Kidney (tissue), 14 donors: ENCODE data around the gene SGCD. TPM values are rescaled to one million over a fixed set of nuclear protein-coding genes. Genes with fewer than 3 reads are reported as not detected.

Experiments
- DNase-seq, 5 donors: peaks; one replicate each; pipeline ENCODE4 v3.0.0-alpha.2; 2013 to 2020
- FAIRE-seq: peaks from 2 replicates; lab custom pipeline; 2012; peaks lifted over from hg19 to GRCh38; lab: Jason Lieb, UNC
- H3K27ac ChIP-seq, 2 donors: one replicate each; pipeline ENCODE4 v1.7.0; 2013; ENCODE audit warnings: low read depth in 2 of 2, low read length in 2 of 2, inconsistent platforms in 1 of 2
- H3K27me3 ChIP-seq: one replicate; pipeline ENCODE4 v1.7.1; 2013; ENCODE audit warnings: low read length, inconsistent platforms; ENCODE audit not compliant: control insufficient read depth, insufficient read depth
- H3K36me3 ChIP-seq, 3 donors: one replicate each; pipeline versions ENCODE4 v1.7.0 to v1.7.1; 2013; ENCODE audit warnings: low read length in 3 of 3, control low read depth in 1 of 3, inconsistent platforms in 1 of 3; ENCODE audit not compliant: insufficient read depth in 3 of 3, control insufficient read depth in 2 of 3
- H3K4me1 ChIP-seq, 3 donors: one replicate each; pipeline versions ENCODE4 v1.7.0 to v1.7.1; 2013; ENCODE audit warnings: low read length in 3 of 3, inconsistent platforms in 1 of 3, low read depth in 1 of 3; ENCODE audit not compliant: control insufficient read depth in 2 of 3, insufficient read depth in 2 of 3
- H3K4me3 ChIP-seq, 3 donors: one replicate each; pipeline versions ENCODE4 v1.7.0 to v1.8.1; 2013; ENCODE audit warnings: low read length in 3 of 3, control low read depth in 1 of 3, inconsistent platforms in 1 of 3
- H3K9ac ChIP-seq, 3 donors: one replicate each; pipeline versions ENCODE4 v1.7.0 to v1.7.1; 2013; ENCODE audit warnings: low read length in 3 of 3, control low read depth in 1 of 3, inconsistent platforms in 1 of 3
- H3K9me3 ChIP-seq, 3 donors: one replicate each; pipeline versions ENCODE4 v1.7.0 to v1.7.1; 2013; ENCODE audit warnings: low read length in 3 of 3, control low read depth in 1 of 3, inconsistent platforms in 1 of 3; ENCODE audit not compliant: control insufficient read depth in 2 of 3, insufficient read depth in 1 of 3
- CTCF ChIP-seq: IDR thresholded peaks from 3 replicates; pipeline ENCODE4 v1.5.1; 2012; ENCODE audit warnings: mild to moderate bottlenecking, moderate library complexity, borderline replicate concordance; ENCODE audit not compliant: insufficient read depth; ENCODE audit errors: extremely low read depth
- intact Hi-C: fragments of 100-400 bp; cut with DNase I; formaldehyde crosslinking; loops from one replicate; pipeline ENCODE4 v1.11.1; 2022
- polyA plus RNA-seq: library from polyadenylated mRNA; stranded (reverse); fragments of 350-450 nt; fragmentation: Illumina TruSeq; extraction: RNeasy Lipid Tissue Mini Kit (QIAGEN cat#74804); gene quantifications from one replicate; pipeline ENCODE4 v1.2.3, GENCODE V29; 2014; ENCODE audit warnings: low read depth, low replicate concordance; ENCODE audit not compliant: insufficient read depth
- total RNA-seq: library from RNA; stranded (reverse); fragmentation: NEBNext Ultra II Directional; extraction: Animal tissue kit (Norgen Biotek cat#: 25700); gene quantifications from one replicate; pipeline ENCODE4 v1.2.1, GENCODE V29; 2021
- donor health status: control.
- donor health status: control.
- donor health status: control.
- donor health status: control.
- donor health status: control.
- donor health status: DM: yes; HTN: yes; CAD: no.
- donor health status: Normal renal cell carcinoma (clear cell type).

SGCD gene
- total and polyA plus RNA-seq, 2 donors from 2014 or later: 0.99 to 2.7 TPM

- H3K4me3 ChIP-seq: no peak overlapping the region
- no peak for FAIRE-seq
- no peak overlapping the region for H3K9ac ChIP-seq
- no peak overlapping the region for H3K27ac ChIP-seq
- H3K27me3 ChIP-seq: no peaks in the 10 kb centered on the region
- no peaks in the 10 kb centered on the region for H3K9me3 ChIP-seq
- DNase-seq: no peak
- H3K36me3 ChIP-seq: no peaks in the 10 kb centered on the region
- TF ChIP-seq CTCF: no peak
- H3K4me1 ChIP-seq: no peaks in the 10 kb centered on the region
- intact Hi-C loops: no loop called here
Measured at GRCh38 chr5:156591631-156592030, 264.7 kb downstream of the SGCD start.

- Histone ChIP-seq H3K9ac (no peak overlapping the region), H3K9me3 (no peaks in the 10 kb centered on the region), H3K4me1 (no peaks in the 10 kb centered on the region), H3K27me3 (no peaks in the 10 kb centered on the region), H3K36me3 (no peaks in the 10 kb centered on the region), H3K4me3 (no peak overlapping the region), H3K27ac (no peak overlapping the region)
- DNase-seq: no peak
- intact Hi-C loops: no loop called here
- no peak for FAIRE-seq
- TF ChIP-seq CTCF: no peak
Measured at GRCh38 chr5:156593546-156593945, 266.6 kb downstream of the SGCD start.

- H3K4me3 ChIP-seq: no peak overlapping the region
- no peaks in the 10 kb centered on the region for H3K4me1 ChIP-seq
- intact Hi-C loops: no loop called here
- H3K36me3 ChIP-seq: no peaks in the 10 kb centered on the region
- no peaks in the 10 kb centered on the region for H3K27me3 ChIP-seq
- no peaks in the 10 kb centered on the region for H3K9me3 ChIP-seq
- no peak for FAIRE-seq
- no peak overlapping the region for H3K27ac ChIP-seq
- no peak for TF ChIP-seq CTCF
- DNase-seq: no peak
- no peak overlapping the region for H3K9ac ChIP-seq
Measured at GRCh38 chr5:156594406-156594805, 267.4 kb downstream of the SGCD start.

- Histone ChIP-seq H3K4me1 (no peaks in the 10 kb centered on the region), H3K4me3 (no peak overlapping the region), H3K27me3 (no peaks in the 10 kb centered on the region), H3K36me3 (no peaks in the 10 kb centered on the region), H3K9me3 (no peaks in the 10 kb centered on the region), H3K27ac (no peak overlapping the region), H3K9ac (no peak overlapping the region)
- no peak for TF ChIP-seq CTCF
- intact Hi-C loops: no loop called here
- FAIRE-seq: no peak
- DNase-seq: no peak
Measured at GRCh38 chr5:156595132-156595787, 268.3 kb downstream of the SGCD start.
